Measurements from ENCODE around the gene CAPN13. TPM values are rescaled to one million over a fixed set of nuclear protein-coding genes. Genes with fewer than 3 reads are reported as not detected.

CAPN13 gene
- polyA plus RNA-seq, 3 donors from 2014 or later, result not detected

- no peaks in the 10 kb centered on the region for H3K36me3 Mint-ChIP-seq
Measured at GRCh38 chr2:30801821-30802455, 5.3 kb downstream of the CAPN13 start.

DNA sequence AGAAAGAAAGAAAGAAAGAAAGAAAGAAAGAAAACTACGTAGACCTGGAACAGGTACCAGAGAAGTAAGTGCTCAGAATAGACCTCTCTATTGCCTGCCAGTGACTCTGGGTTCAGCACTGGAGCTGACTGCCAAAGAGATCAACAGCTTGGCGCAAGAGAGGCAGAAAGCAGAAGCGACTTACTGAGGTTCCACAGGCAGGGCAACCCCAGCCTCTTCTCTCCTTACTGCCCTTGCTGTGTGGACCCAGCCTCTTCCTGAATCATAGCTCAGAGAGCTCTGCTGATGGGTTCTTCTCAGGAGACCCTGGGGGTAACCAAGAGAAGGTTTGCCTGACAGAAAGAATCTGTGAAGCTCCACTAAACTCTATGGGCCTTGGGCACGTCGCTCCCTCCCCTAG lies 7.1 kb downstream of the CAPN13 start:
- H3K9me3 Mint-ChIP-seq, result no peaks in the 10 kb centered on the region
- peaks cover 3 to 6% (median 5%) of the 10 kb centered on the region in 3 donors for H3K27me3 Mint-ChIP-seq (ENCODE audit: low read depth in 3 of 3)
- no peak overlapping the region for H3K4me3 Mint-ChIP-seq
- H3K27ac Mint-ChIP-seq, result no peak overlapping the region
- H3K36me3 Mint-ChIP-seq, result no peaks in the 10 kb centered on the region
- no peak for DNase-seq
- H3K4me1 Mint-ChIP-seq, result no peaks in the 10 kb centered on the region

More at GRCh38 chr2:30801821-30802455, 5.3 kb downstream of the CAPN13 start:
- Mint-ChIP-seq H3K4me1 (no peaks in the 10 kb centered on the region), H3K27me3 (ENCODE audit: low read depth in 3 of 3) (peaks cover 2 to 7% (median 3%) of the 10 kb centered on the region in 3 donors), H3K4me3 (no peak overlapping the region), H3K27ac (no peak overlapping the region), H3K9me3 (no peaks in the 10 kb centered on the region)
- DNase-seq, result no peak

DNA sequence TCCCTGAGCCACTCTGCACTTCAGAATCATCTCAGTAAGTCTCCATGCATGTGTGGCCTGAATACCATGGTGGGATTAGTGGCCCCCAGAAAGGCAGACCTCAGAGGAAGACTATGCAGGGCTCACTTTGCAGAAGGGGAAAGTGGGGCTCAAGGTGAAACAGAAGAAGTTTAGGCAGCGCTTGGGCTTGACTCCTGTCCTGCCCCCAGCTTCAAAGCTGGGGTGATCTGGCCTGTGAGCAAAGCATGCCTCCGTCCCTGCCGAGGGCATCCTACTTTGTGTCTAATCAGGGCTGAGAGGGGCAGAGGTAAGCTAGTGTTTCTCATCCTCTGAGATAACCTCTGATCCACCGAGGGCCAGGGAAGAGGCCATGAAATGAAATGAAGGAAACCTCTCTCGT lies 7.9 kb downstream of the CAPN13 start:
- no peaks in the 10 kb centered on the region for H3K9me3 Mint-ChIP-seq
- no peaks in the 10 kb centered on the region for H3K4me1 Mint-ChIP-seq
- no peak for DNase-seq
- no peak overlapping the region for H3K4me3 Mint-ChIP-seq
- peaks cover 3 to 5% (median 4%) of the 10 kb centered on the region in 3 donors for H3K27me3 Mint-ChIP-seq (ENCODE audit: low read depth in 3 of 3)
- no peaks in the 10 kb centered on the region for H3K36me3 Mint-ChIP-seq
- H3K27ac Mint-ChIP-seq, result no peak overlapping the region

GRCh38 chr2:30798536-30798991 lies 8.7 kb downstream of the CAPN13 start:
- Mint-ChIP-seq H3K4me1 (no peaks in the 10 kb centered on the region), H3K27me3 (ENCODE audit: low read depth in 3 of 3) (peaks cover 1 to 5% (median 4%) of the 10 kb centered on the region in 3 donors), H3K27ac (no peak overlapping the region), H3K36me3 (no peaks in the 10 kb centered on the region), H3K4me3 (no peak overlapping the region), H3K9me3 (no peaks in the 10 kb centered on the region)
- DNase-seq, result no peak

GRCh38 chr2:30797381-30798015 lies 9.7 kb downstream of the CAPN13 start:
- H3K27ac Mint-ChIP-seq, result no peak overlapping the region
- no peaks in the 10 kb centered on the region for H3K36me3 Mint-ChIP-seq
- H3K9me3 Mint-ChIP-seq, result no peaks in the 10 kb centered on the region
- peaks cover 1 to 9% (median 7%) of the 10 kb centered on the region in 3 donors for H3K27me3 Mint-ChIP-seq (ENCODE audit: low read depth in 3 of 3)
- no peak for DNase-seq
- no peak overlapping the region for H3K4me3 Mint-ChIP-seq
- no peaks in the 10 kb centered on the region for H3K4me1 Mint-ChIP-seq

GRCh38 chr2:30796699-30797098 lies 10.5 kb downstream of the CAPN13 start:
- peak overlapping the region in 1 of 6 donors; percentile 31 for H3K27ac Mint-ChIP-seq
- H3K4me3 Mint-ChIP-seq, result no peak overlapping the region
- H3K4me1 Mint-ChIP-seq, result no peaks in the 10 kb centered on the region

GRCh38 chr2:30792521-30792920 lies 14.7 kb downstream of the CAPN13 start:
- Mint-ChIP-seq H3K4me1 (no peaks in the 10 kb centered on the region), H3K27me3 (ENCODE audit: low read depth in 3 of 3) (peaks cover 2 to 21% (median 4%) of the 10 kb centered on the region in 3 donors), H3K27ac (no peak overlapping the region), H3K4me3 (no peak overlapping the region), H3K9me3 (no peaks in the 10 kb centered on the region), H3K36me3 (no peaks in the 10 kb centered on the region)
- no peak for DNase-seq

More at GRCh38 chr2:30796699-30797098, 10.5 kb downstream of the CAPN13 start:
- H3K9me3 Mint-ChIP-seq, result no peaks in the 10 kb centered on the region
- H3K36me3 Mint-ChIP-seq, result no peaks in the 10 kb centered on the region
- peaks cover 1 to 12% (median 7%) of the 10 kb centered on the region in 3 donors for H3K27me3 Mint-ChIP-seq (ENCODE audit: low read depth in 3 of 3)
- DNase-seq, result no peak

GRCh38 chr2:30790879-30791278 lies 16.4 kb downstream of the CAPN13 start:
- Mint-ChIP-seq H3K9me3 (no peaks in the 10 kb centered on the region), H3K4me3 (no peak overlapping the region), H3K27ac (no peak overlapping the region), H3K27me3 (ENCODE audit: low read depth in 3 of 3) (peaks cover 2 to 20% (median 4%) of the 10 kb centered on the region in 3 donors), H3K36me3 (no peaks in the 10 kb centered on the region), H3K4me1 (no peaks in the 10 kb centered on the region)
- no peak for DNase-seq

- Mint-ChIP-seq H3K4me1 (no peaks in the 10 kb centered on the region), H3K36me3 (no peaks in the 10 kb centered on the region), H3K27me3 (ENCODE audit: low read depth in 3 of 3) (peaks cover 2 to 21% (median 4%) of the 10 kb centered on the region in 3 donors), H3K27ac (no peak overlapping the region), H3K4me3 (no peak overlapping the region), H3K9me3 (no peaks in the 10 kb centered on the region)
- DNase-seq, result no peak
Measured at GRCh38 chr2:30789670-30790210, 17.5 kb downstream of the CAPN13 start.

GRCh38 chr2:30786923-30787685 lies 20.1 kb downstream of the CAPN13 start:
- Mint-ChIP-seq H3K27me3 (ENCODE audit: low read depth in 3 of 3) (peaks cover 1 to 14% (median 2%) of the 10 kb centered on the region in 3 donors), H3K27ac (no peak overlapping the region), H3K9me3 (no peaks in the 10 kb centered on the region), H3K36me3 (no peaks in the 10 kb centered on the region), H3K4me3 (no peak overlapping the region), H3K4me1 (no peaks in the 10 kb centered on the region)
- DNase-seq, result no peak

DNA sequence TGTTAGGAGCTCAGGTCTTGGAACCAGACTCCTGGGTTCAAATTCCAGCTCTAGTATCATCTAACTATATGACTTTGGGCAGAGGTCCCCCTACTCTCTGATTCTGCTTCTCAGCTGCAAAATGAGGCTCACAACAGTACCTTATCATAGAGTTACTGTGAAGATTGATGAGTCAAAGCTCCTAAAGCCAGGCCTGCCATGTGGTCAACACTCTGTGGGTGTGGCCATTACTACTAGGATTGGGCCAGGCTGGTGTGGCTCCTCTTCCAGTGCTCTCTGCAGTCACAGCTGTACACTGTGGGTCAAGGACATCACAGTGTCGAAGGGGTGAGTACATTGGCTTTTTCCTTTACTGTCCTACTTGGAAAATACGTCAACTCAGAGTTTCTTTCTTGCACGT lies 22.6 kb downstream of the CAPN13 start:
- H3K9me3 Mint-ChIP-seq, result no peaks in the 10 kb centered on the region
- H3K27ac Mint-ChIP-seq, result no peak overlapping the region
- no peak for DNase-seq
- no peak overlapping the region for H3K4me3 Mint-ChIP-seq
- H3K4me1 Mint-ChIP-seq, result no peaks in the 10 kb centered on the region
- H3K27me3 Mint-ChIP-seq (ENCODE audit: low read depth in 3 of 3), result peaks cover 0 to 7% (median 0%) of the 10 kb centered on the region in 3 donors
- no peaks in the 10 kb centered on the region for H3K36me3 Mint-ChIP-seq

DNA sequence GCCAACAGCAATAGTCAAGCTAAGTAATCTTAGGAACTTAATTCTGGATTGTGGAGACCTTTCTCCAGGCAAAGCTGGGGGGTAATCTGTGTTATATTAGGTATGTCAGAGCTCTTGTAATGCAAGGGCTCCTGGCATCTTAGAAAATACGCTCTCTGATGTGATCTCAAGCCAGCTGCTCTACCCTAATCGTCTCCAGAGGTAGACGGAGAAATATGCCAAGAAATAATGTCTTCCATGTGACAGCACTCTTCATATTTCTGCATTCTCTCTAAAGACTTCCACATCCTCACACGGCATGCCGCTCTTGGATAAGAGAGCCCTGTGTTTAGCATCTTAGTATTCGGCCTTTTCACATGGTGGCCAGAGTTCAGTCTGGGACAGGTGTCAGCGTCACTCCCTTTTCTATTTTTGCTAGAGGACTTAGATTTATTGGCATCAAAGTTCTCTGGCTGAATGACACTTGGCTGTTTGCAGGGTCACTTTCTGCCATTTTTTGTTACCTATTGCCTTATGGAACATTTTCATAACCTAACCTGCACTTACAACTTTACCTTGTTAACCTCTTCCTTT lies 25.2 kb downstream of the CAPN13 start:
- no peak overlapping the region for H3K4me3 Mint-ChIP-seq
- H3K9me3 Mint-ChIP-seq, result no peaks in the 10 kb centered on the region
- no peak for DNase-seq
- H3K27ac Mint-ChIP-seq, result no peak overlapping the region
- no peaks in the 10 kb centered on the region for H3K36me3 Mint-ChIP-seq
- H3K4me1 Mint-ChIP-seq, result no peaks in the 10 kb centered on the region
- peaks cover 0 to 7% (median 2%) of the 10 kb centered on the region in 3 donors for H3K27me3 Mint-ChIP-seq (ENCODE audit: low read depth in 3 of 3)

DNA sequence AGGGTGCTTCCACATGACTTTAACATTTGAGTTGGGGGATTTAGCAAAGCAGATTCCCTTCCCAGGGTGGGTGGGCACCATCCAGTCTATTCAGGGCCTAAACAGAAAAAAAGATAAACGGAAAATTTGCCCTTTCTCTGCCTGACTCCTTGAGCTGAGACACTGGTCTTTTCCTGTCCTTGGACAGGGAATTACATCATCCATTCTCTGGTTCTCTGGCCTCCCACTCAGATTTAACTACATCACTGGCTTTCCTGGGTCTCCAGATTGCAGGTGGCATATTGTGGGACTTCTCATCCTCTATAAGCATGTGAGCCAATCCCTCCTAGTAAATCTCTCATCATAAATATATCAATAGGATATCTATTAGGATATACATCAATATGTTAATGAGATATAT lies 25.8 kb downstream of the CAPN13 start:
- no peak overlapping the region for H3K27ac Mint-ChIP-seq
- no peaks in the 10 kb centered on the region for H3K36me3 Mint-ChIP-seq
- peaks cover 0 to 7% (median 2%) of the 10 kb centered on the region in 3 donors for H3K27me3 Mint-ChIP-seq (ENCODE audit: low read depth in 3 of 3)
- H3K4me1 Mint-ChIP-seq, result no peaks in the 10 kb centered on the region
- H3K9me3 Mint-ChIP-seq, result no peaks in the 10 kb centered on the region
- no peak for DNase-seq
- no peak overlapping the region for H3K4me3 Mint-ChIP-seq
